T47D (cell line): ENCODE data around the gene CEP112.

ENCODE experiments used
- DNase-seq, 2 experiments: peaks; one replicate each; pipeline versions ENCODE4 v3.0.0 to v3.0.0-alpha.2; 2011 to 2012; ENCODE audit warnings: low read depth in 1 of 2, low spot score in 1 of 2
- JUND ChIP-seq: IDR thresholded peaks from 2 replicates; pipeline ENCODE4 v1.6.1; 2012; ENCODE audit warnings: low read depth
- in situ Hi-C: cut with HindIII; loops from 2 replicates; pipeline ENCODE4 v1.10.0; 2016; ENCODE audit warnings: low sequenced_read_pairs, low pct_unique_long_range_greater_than_20kb

The CEP112 gene

DNA sequence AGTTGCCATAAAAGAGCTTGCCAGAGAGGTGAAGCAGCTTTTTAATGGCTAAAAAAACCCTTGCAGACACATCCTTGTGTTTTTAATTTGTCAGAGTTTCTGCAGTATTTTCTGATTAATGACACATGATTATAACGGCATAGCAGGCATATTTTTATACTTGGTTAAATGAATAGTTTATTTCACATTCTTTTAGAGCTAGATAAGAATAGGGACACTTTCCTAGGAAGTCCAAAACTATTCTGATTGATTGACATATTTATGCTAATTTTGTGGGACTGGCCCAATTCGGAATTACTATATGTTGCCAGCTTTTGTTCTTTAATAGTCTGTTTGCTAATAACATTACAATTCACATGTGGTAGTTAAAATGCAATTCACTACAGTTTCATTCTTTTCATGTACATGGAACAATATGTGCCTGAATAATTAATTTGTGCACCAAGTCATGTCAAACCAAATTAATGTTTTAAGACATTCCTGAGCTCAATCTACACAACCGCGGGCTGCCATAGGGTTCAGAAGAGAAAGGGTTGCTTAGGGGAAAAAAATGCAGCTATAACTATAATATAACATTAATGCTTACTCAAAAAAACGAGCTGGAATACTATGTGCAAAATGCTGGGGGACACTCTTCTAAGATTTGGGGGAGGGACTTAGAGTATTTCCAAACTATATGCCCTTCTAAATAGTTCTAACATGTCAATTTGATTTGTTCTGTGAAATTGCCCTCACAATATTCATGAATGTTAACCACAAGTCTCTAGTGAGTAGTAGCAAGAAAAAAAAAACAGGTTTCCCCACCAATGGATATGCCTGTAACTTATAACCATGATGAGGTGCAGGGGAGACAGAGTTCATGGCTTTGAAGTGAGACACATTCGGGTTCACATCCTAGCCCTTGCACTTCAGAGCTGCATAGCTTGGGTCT, 305.4 kb downstream of the CEP112 start:
- TF ChIP-seq JUND = no peak
- in situ Hi-C loops = no loop called here
- DNase-seq = no peak

DNA sequence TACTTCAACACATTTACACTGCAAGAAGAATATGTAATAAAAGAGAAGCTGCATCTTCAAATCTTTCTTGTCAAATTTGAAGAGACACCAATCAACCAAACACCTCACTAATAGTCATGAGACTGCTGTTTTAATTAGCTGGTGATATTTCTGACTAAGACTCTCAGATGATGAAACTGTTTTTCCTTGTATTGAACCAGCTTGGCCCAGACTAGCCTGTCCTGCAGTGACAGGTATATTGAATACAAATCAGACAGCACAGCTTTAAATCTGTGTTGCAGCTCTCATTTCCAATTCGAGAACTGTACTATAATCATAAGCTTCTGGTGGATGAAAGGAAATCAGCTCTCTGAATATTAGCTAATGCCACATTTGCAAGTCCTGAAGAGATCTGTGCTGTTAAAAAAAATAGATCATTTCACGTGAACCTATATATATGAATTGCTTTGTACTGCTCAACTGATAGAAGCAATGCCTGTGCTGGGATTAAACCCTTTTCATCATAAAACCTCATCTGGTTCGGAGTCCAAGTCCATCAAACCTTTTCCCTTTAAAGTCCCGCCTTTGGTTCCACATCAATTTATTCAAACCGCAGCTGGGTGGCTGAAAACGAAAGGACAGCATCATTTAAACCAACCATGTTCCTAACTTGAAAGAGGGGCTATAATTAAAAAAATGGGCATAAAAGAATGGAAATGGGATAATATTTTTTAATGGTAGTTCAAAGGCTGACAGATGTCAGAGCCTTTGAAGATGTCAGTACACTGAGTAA, 306.2 kb downstream of the CEP112 start:
- no peak for TF ChIP-seq JUND
- in situ Hi-C loops = no loop called here
- DNase-seq = no peak

DNA sequence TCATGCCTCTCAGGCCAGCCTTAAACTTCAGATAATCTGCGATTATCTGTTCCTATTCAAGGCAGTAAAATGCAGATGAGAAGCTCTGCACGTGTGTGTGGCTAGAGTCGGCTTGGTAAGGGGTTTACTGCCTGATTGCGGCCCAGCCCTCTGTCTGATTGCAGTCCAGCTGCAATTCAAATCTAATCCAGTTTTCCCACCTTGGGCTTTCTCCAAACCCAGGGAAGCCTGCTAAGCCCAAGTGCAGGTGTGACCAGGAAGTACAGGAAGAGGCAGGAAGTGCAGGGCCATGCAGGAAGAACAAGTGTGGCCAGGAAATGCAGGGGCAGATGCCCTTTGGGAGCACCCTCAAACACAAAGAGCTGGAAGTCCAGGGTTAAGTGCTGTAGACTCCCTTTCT, 314.9 kb downstream of the CEP112 start:
- no peak for DNase-seq
- in situ Hi-C loops = no loop called here
- TF ChIP-seq JUND = no peak

DNA sequence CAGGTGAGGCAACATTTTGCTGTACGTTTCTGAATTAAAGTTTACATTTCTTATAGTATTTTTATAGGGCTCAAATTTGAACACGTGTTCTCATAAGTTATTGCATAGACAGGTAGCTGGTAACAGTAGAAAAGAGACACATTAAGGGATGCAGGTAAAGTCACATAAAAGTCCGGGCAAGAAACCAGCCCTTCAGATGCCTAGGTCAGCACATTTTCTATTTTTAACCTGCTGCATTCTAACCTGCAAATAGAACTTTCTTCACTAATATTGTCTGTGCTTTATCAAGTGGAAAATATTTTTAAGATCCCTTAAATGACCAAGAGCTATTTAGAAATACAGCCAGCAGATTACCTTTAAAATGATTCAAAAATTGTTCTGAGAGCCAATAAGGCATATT, 323.1 kb downstream of the CEP112 start:
- TF ChIP-seq JUND = no peak
- DNase-seq = no peak
- in situ Hi-C loops = no loop called here

DNA sequence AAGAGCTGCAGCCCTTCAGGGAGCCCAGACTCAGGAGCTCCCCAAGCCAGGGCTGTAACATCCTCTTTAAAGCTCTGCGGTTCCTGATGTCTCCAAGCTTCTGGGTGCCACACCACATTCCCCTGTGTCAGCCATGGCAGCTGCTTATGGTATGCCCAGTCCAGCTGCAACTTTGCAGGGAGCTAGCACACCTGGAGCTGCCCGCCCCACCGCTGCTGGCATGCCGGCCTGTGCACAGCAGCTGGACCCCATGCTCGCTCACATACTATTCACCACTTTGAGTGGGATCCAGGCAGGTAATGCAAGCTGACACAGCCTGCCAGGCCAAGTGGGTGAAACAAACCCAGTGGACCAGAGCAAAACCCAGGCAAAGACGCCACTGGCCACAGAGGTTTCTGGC, 324.9 kb downstream of the CEP112 start:
- DNase-seq = no peak
- in situ Hi-C loops = no loop called here
- no peak for TF ChIP-seq JUND

DNA sequence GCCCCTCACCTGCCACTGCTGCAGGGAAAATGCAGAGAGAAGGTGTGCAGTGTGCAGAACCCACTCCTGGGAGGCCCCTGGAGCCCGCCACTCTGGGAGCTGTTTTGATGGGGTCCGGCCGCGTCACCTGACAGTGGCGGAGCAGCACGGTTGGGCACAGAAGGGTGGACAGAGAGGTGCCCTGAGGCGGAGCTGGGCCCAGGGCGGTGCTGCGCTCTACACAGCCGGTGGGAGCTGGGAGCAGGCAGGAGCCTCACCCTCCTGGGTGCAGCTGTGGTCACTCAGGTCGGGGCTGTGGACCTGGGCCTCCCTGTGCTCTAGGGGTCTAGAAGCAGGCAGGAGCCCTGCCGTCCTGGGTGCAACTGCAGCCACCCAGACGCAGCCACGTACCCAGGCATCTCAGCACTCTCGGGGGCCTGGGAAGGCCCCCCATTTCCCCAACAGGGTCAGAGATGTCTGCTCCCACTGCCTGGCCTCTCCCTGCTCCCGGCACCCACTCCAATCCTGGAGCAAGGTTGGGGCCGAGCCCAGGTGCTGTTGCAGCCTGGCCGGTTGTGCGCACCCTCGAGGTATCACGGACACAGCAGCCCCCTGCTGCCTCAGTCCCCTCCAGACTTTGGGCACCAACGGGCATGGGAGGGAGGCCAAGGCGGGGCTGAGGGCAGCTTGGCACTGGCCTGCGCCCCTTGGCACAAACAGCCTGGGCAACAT, 326.1 kb downstream of the CEP112 start:
- no peak for DNase-seq
- TF ChIP-seq JUND = no peak
- in situ Hi-C loops = no loop called here

DNA sequence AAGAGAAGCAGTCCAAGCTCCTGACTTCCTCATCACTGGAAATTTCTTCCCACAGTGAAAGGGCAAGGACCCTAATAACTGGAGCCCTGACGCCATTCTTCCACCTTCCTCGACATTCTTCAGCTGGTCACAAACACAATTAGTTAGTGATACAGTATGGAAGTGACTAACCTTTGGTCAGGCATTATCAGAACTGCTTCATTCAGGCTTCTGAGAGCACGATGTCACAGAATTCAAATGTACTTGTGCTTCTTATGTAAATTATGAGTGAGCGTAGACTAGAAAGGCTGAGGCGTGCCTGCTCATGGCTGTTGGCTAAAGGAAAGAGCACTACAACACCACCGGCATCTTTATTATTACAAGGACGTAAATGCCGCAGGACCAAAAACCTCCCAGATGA, 327.5 kb downstream of the CEP112 start:
- in situ Hi-C loops = no loop called here
- no peak for TF ChIP-seq JUND
- DNase-seq = no peak

DNA sequence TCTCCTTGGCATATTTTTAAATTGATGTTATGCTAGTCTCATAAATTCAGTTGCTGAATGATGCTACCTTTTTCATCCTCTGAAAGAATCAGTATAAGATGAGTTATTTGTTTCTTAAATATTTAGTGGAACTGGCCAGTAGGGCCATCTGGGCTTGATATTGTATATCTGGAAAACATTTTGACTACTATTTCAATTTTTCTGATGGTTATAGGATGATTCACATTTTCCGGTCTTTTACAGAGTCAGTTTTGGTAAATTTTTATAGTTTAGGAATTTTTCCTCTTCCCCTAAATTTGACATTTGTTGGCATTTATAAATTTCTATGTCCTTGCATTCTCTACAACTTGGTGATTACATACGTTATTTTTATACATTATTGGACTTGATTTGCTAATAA, 334.2 kb downstream of the CEP112 start:
- in situ Hi-C loops = no loop called here
- no peak for DNase-seq
- TF ChIP-seq JUND = no peak

GRCh38 chr17:65856865-65857264, 335.1 kb downstream of the CEP112 start:
- no peak for TF ChIP-seq JUND
- in situ Hi-C loops = no loop called here
- DNase-seq = no peak

DNA sequence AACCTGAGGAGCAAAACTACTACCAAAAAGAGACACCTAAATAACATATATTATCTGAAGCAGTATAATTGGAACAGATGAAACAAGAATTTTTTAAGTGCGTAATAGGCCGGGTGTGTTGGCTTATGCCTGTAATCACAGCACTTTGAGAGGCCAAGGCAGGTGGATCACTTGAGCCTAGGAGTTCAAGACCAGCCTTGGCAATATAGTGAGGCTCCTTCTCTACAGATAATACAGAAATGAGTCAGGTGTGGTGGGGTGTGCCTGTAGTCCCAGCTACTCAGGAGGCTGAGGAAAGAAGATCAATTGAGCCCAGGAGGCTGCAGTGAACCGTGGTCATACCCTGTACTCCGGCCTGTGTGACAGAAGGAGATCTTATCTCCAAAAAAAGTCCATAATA, 336.3 kb downstream of the CEP112 start:
- in situ Hi-C loops = no loop called here
- no peak for TF ChIP-seq JUND
- no peak for DNase-seq

DNA sequence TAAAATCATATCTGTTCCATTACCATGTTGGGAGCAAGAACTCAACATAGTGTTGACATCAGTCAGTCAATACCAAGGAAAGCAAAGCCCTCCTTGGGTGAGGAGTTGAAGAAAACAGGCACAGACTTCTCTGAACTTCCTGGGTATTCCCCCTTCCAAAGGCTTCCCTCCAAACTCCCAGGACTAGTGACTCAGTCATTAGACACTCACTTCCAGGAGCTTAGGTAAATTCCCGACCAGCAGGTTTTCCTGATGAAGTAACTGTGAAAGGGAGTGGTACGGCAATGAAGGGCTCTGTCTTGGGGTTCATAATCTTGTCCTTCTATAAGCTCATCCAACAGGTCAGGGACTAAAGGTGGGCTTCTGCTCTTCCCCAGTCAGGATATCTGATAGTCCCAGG, 336.7 kb downstream of the CEP112 start:
- DNase-seq = peak in 1 of 2 experiments; percentile 40
- TF ChIP-seq JUND = no peak
- in situ Hi-C loops = no loop called here

- DNase-seq = no peak
- in situ Hi-C loops = no loop called here
- TF ChIP-seq JUND = no peak
Observed at GRCh38 chr17:65853816-65854215, 338.1 kb downstream of the CEP112 start.

DNA sequence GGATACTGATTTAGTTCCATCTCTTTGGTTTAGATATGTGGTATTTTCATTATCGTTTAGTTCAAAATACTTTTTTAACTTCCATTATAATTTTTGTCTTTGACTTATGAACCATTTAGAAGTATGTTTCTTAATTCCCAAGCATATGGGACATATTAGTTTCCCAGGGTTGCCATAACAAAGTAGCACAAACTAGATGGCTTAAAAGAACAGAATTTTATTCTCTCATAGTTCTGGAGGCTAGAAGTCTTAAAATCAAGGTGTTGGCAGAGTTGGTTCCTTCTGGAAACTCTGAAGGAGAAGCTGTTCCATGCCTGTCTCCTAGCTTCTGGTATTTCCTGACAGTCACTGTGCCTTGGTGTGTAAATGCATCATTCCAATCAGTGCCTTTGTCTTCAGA, 339.0 kb downstream of the CEP112 start:
- DNase-seq = no peak
- in situ Hi-C loops = no loop called here
- no peak for TF ChIP-seq JUND
